AG08396 (cell line): ENCODE results near the gene CILP2.
A peak's percentile ranks its signal among the peaks of the same experiment; 100 is the strongest.

Experiments
- DNase-seq: peaks from one replicate; pipeline ENCODE4 v3.0.0; 2012; ENCODE audit warnings: low spot score, mixed read lengths

Gene CILP2

GRCh38 chr19:19504754-19505668 is 33.1 kb upstream of the CILP2 start:
- no peak for DNase-seq

- no peak for DNase-seq
Observed at GRCh38 chr19:19505669-19506326, 32.3 kb upstream of the CILP2 start.

- no peak for DNase-seq
Observed at GRCh38 chr19:19506592-19506991, 31.5 kb upstream of the CILP2 start.

DNA sequence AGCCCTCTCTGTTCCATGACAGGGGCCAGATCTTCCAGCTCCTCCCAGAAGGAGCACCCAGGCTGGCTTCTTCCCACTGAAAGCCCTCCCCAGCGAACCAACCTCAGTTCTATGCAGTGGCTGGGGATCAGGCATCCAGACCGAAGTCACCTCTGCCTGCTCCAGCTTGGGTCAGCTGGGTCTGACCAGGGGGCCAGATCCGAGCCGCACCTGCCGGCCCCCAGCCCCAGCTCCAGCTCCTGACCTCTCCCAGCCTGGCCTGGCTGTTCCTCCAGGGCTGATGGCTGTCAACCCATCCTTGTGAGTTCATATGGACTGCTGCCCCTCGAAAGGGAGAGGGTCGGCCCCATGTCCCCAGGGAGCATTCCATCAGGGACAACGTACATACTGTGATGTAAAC is 30.7 kb upstream of the CILP2 start:
- no peak for DNase-seq

- no peak for DNase-seq
Observed at GRCh38 chr19:19508217-19508616, 29.8 kb upstream of the CILP2 start.

- peak; percentile 49 for DNase-seq
Observed at GRCh38 chr19:19510432-19510831, 27.6 kb upstream of the CILP2 start.

DNA sequence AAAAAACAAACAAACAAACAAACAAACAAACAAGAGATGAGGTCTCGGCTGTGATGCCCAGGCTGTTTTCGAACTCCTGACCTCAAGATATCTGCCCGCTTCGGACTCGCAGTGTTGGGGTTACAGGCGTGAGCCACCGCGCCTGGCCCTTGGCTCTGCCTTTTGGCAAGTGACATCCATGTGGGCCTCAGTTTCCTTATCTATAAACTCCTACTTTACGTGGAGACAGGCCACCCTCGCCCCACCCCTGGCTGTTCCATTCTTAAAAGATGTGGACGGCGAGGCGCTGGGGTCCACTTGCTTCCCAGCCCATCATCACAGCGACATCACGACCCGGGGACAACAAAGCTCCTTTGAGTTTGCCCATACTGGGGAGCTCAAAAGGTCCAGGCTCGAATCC is 24.4 kb upstream of the CILP2 start:
- DNase-seq: no peak

DNA sequence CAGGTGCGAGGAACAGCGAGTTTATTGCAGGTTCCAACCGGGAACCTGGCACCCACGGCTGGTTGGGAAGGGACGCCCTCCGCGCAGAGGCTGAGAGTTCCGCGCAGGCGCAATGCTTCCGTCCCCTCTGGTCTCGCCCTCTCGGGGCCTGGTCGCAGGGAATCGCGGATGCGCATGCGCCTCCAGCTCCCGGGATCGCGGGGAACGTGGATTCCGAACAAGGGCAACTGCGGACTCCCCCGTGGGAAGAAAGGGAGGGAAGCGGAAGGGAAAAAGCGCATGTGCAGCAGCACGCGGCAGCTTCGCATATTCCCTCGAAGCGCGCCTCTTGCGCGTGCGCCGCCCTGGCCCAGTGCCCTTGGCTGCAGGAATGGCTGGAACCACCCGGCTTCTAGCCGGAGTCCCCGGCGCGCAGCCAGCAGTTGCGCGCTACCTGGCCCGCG is 23.8 kb upstream of the CILP2 start:
- DNase-seq: no peak

DNA sequence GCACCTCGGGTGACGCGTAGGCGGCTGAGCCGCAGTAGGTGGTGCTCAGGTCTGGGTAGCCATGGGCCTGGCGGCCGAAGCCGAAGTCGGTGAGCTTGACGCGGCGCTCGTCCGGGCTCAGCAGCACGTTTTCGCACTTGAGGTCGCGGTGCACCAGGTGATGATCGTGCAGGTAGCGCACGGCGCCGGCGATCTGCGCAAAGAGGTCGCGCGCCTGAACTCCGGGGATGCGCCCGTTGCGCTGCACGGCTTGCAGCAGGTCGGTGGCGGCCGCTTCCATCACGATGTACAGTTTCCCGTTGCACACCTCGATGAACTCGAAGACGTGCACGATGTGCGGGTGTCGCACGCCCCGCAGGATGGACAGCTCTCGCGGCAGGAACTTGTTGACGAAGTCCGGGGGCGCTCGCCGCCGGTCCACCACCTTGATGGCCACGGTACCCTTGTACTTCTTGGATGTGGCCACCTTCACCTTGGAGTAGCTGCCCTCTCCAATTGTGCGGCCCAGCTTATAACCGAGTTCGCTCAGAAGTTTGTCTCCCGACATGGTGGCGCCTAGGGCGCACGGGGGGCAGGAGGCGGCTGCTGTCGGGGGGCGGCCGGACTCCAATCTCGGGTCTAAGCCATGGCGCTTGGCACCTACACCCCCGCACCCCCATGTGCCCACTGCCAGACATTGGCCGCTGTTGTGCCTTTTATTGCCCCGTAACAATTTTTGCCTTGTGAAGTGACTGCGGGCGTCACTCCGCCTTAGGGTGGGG is 23.0 kb upstream of the CILP2 start, which contains the start of gene TSSK6:
TSSK6 (minus strand) TSS at position 668 of the 761 bp plus-strand sequence; CDS start at position 547, 121 bp downstream.
- DNase-seq: no peak

DNA sequence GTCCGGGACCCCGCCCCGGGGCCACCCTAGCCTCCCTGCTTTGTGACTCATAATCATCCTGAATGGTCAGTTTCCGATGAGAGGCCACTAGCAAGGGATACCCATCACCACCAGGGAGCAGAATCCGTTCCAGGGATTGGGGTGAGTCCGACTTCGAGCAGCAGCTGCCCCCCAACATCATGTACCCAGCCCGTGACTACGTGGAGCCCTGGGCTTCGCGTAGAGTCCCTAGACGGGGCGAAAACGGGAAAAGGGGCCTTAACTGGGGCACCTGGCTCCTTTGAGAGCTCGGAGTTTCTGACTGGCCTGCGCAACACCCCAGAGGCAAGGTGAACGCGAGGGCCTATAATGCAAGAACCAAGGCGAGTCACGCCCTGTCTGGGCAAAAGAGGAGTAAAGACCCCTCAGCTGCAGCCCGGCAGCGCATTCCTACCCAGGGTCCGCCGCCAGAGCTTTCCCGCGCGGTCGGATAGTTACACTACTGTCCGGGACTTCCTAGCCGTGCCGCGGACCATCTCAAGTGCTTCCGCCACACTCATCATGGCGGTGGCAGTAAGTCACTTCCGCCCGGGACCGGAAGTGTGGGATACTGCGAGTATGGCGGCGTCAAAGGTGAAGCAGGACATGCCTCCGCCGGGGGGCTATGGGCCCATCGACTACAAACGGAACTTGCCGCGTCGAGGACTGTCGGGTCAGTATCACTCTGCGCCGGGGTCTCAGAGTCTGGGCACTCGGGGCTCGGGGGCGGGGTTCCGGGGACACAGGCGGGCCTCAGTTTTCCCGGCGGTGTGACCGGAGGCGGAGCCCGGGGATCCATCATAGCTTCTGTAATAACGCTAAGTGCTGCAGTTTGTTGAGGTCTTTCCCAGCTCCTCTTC is 22.2 kb upstream of the CILP2 start, which contains the start of gene NDUFA13:
NDUFA13 (plus strand) TSS at position 584 of the 878 bp plus-strand sequence; CDS start at position 598, 14 bp downstream.
- DNase-seq: peak; percentile 95

DNA sequence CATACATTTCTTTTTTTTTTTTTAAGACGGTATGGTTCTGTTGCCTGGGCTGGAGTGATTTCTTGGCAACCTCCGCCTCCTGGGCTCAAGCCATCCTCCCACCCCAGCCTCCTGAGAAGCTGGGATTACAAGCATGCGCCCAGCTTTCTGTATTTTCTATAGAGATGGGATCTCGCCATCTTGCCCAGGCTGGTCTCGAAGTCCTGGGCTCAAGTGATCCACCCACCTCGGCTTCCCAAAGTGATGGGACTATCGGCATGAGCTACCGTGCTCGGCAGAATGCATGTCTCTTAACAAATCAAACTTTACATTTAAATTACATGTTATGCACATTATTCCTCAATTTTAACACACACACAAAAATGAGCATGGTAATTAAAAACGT is 20.8 kb upstream of the CILP2 start:
- no peak for DNase-seq

DNA sequence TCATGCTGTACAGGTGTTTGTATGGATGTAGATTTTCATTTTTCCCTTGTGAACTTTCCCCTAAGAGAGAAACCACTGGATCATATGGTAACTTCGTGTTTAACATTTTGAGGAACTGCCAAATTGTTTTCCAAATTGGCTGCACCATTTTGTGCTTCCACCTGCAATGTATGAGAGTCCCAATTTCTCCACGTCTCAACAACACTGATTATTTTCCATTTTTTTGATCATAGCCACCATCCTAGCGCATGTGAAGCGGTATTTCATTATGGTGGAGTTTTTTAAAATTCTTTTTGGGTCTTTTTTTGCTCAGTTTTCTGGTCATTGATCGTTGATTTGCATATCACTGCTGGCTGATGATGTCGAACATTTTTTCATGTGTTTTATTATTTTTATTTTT is 17.1 kb upstream of the CILP2 start:
- DNase-seq: no peak

DNA sequence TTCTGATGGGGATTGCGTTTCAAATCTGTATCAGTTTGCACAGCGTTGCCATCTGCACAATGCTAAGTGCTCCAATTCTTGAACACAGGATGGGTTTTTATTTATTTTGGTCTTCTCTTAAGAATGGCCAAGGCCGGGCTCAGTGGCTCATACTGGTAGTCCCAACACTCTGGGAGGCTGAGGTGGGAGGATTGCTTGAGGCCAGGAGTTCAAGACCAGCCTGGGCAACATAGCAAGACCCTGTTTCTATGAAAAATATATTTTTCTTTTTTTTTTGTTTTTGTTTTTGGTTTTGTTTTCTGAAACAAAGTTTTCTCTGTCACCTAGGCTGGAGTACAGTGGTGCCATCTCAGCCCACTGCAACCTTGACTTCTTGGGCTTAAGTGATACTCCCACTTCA is 14.9 kb upstream of the CILP2 start:
- DNase-seq: no peak

DNA sequence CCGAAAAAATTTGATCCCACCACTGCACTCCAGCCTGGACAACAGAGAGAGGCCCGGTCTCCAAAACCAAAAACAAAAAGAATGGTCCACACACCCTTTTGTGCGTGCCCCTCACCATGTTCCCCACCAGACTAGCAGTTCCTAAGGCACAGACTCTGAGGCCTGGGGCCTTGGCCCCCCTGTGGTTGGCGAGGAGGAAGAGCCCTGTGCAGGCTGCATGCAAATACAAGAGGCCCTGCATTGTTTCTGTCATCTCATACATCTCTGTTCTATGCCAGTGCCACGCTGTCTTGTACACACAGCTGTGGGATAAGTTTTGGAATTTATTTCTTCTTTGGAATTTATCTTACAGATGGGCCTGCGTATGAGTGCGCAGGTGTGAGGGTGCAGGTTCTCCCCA is 14.0 kb upstream of the CILP2 start:
- DNase-seq: no peak

DNA sequence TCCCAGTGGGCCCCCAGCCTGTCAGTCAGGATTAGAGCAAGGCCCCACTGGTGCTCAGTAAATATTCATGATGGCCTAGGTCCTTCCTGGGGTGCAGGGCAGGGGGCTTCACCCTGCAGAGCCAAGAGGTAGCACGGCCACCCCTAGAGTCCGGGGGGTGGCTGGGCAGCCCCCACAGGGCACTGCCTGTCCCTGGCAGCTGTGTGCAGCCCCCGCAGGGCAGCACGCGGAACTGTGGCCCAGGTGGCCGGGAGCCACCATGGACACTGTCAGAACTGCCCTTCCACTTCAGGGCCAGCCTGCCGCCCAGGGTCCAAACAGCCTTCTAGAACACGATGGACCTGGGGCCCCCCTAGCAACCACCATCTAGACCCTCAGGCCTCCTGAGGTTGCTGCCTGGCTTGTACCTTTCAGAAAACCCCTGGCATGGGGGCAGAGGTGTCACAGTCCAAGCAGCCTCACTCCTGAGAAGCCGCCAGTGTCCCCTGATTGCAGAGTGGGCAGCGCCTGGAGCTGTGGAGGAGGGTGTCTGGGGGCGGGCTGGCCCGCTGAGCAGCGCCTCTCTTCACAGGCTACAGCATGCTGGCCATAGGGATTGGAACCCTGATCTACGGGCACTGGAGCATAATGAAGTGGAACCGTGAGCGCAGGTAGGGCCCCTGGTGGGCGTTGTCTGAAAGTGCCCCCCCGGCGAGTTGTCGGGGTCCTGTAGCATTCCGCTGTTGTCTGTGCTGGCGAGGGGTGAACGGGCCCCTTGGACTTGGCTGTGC is 12.3 kb upstream of the CILP2 start:
- DNase-seq: no peak

- DNase-seq: no peak
Observed at GRCh38 chr19:19526581-19527370, 11.3 kb upstream of the CILP2 start.

- no peak for DNase-seq
Observed at GRCh38 chr19:19527371-19527656, 10.8 kb upstream of the CILP2 start.

GRCh38 chr19:19527674-19528625 is 10.1 kb upstream of the CILP2 start:
- no peak for DNase-seq
